HCT116 (cell line): ENCODE results near the gene RAB26. TPM values are rescaled to one million over a fixed set of nuclear protein-coding genes. Genes with fewer than 3 reads are reported as not detected.

ENCODE experiments used
- ATAC-seq: fragments of 200-7000 bp; cut with Tn5 transposase; 2 replicates; pipeline ENCODE4 v1.9.1; 2020; ENCODE audit warnings: mild to moderate bottlenecking, moderate library complexity
- BruUV-seq: library from RNA; stranded (reverse); fragments of 400-500 nt; replicated peaks from 2 replicates; lab custom pipeline; 2021; lab: Mats Ljungman, UMichigan
- CTCF ChIA-PET: fragments of 300-600 bp; sonication (Branson Sonifier 250); formaldehyde crosslinking; loops from one replicate; lab custom pipeline; 2021; ENCODE audit warnings: antibody characterized with exemption; lab: Charles Lee
- POLR2A ChIA-PET: fragments of 300-600, 350-600 bp; sonication (Branson Sonifier 250); formaldehyde crosslinking; loops from one replicate; lab custom pipeline; 2021; ENCODE audit warnings: antibody characterized with exemption; lab: Charles Lee
- RAD21 ChIA-PET, 2 experiments: fragments of 300-600 bp; sonication (Branson Sonifier 250); formaldehyde crosslinking; loops; one replicate each; lab custom pipeline; 2023; ENCODE audit warnings: low total read pairs in 2 of 2; ENCODE audit not compliant: uncharacterized antibody in 2 of 2, unreplicated experiment in 2 of 2, low non-redundant PET in 1 of 2; lab: Charles Lee
- DNase-seq: peaks from one replicate; pipeline ENCODE4 v3.0.0-alpha.2; 2010; ENCODE audit warnings: low read depth, low spot score
- H2AFZ ChIP-seq: fragments of 200-600 bp; shearing (Covaris generic), sonication (generic); 2 replicates; pipeline ENCODE4 v1.6.1; 2017; ENCODE audit warnings: low read depth, mixed run types, mixed read lengths, antibody characterized with exemption, low read length; ENCODE audit not compliant: poor library complexity, severe bottlenecking
- H3K27ac ChIP-seq: 2 replicates; pipeline ENCODE4 v1.5.1; 2012; ENCODE audit warnings: low read depth, low read length
- H3K27me3 ChIP-seq: fragments of 200-600 bp; sonication (generic); 2 replicates; pipeline ENCODE4 v1.6.1; 2016; ENCODE audit warnings: mixed run types, low read length, mixed read lengths; ENCODE audit not compliant: insufficient read depth
- H3K36me3 ChIP-seq, 2 experiments: fragments of 200-500 bp in 1 of 2; fragments of 200-600 bp in 1 of 2; sonication (Bioruptor generic) in 1 of 2; sonication (generic) in 1 of 2; 2 replicates each; pipeline versions ENCODE4 v1.5.1 to v1.6.1; 2014 to 2016; ENCODE audit warnings: low read length in 2 of 2, inconsistent platforms in 1 of 2, mixed read lengths in 1 of 2, mixed run types in 1 of 2; ENCODE audit not compliant: insufficient read depth in 2 of 2, control insufficient read depth in 1 of 2
- H3K4me1 ChIP-seq, 2 experiments: fragments of 200-600 bp in 1 of 2; sonication (generic) in 1 of 2; 2 replicates each; pipeline versions ENCODE4 v1.5.1 to v1.6.1; 2012 to 2017; ENCODE audit warnings: low read length in 2 of 2, inconsistent platforms in 1 of 2, mild to moderate bottlenecking in 1 of 2, mixed read lengths in 1 of 2, mixed run types in 1 of 2, moderate library complexity in 1 of 2; ENCODE audit not compliant: insufficient read depth in 2 of 2, control insufficient read depth in 1 of 2
- H3K4me2 ChIP-seq: fragments of 200-600 bp; sonication (generic); 2 replicates; pipeline ENCODE4 v1.6.1; 2017; ENCODE audit warnings: mixed run types, low read length, mixed read lengths
- H3K4me3 ChIP-seq, 2 experiments: fragments of 200-600 bp in 1 of 2; sonication (generic) in 1 of 2; replicated peaks in 1 of 2; 2 replicates each; pipeline ENCODE4 v1.5.1; 2011 to 2016; ENCODE audit warnings: low read length in 2 of 2, control low read depth in 1 of 2, low read depth in 1 of 2, mild to moderate bottlenecking in 1 of 2, mixed read lengths in 1 of 2, mixed run types in 1 of 2
- H3K79me2 ChIP-seq: fragments of 200-600 bp; sonication (generic); 2 replicates; pipeline ENCODE4 v1.6.1; 2017; ENCODE audit warnings: mild to moderate bottlenecking, mixed run types, low read length, moderate library complexity, mixed read lengths; ENCODE audit not compliant: insufficient read depth
- H3K9ac ChIP-seq: fragments of 200-600 bp; sonication (generic); 2 replicates; pipeline ENCODE4 v1.6.1; 2016; ENCODE audit warnings: low read length, mixed read lengths
- H3K9me2 ChIP-seq: fragments of 200-600 bp; sonication (generic), shearing (Covaris generic); 2 replicates; pipeline ENCODE4 v1.6.1; 2017; ENCODE audit warnings: mixed run types, mild to moderate bottlenecking, moderate library complexity; ENCODE audit not compliant: insufficient read depth
- H3K9me3 ChIP-seq, 2 experiments: fragments of 200-500 bp in 1 of 2; fragments of 200-600 bp in 1 of 2; sonication (Bioruptor generic) in 1 of 2; sonication (generic) in 1 of 2; 2 replicates each; pipeline ENCODE4 v1.6.1; 2014 to 2017; ENCODE audit warnings: low read length in 2 of 2, mixed read lengths in 2 of 2, inconsistent platforms in 1 of 2, low read depth in 1 of 2, mild to moderate bottlenecking in 1 of 2, mixed run types in 1 of 2, moderate library complexity in 1 of 2; ENCODE audit not compliant: control insufficient read depth in 1 of 2, insufficient read depth in 1 of 2
- H4K20me1 ChIP-seq: fragments of 200-600 bp; sonication (generic), shearing (Covaris generic); 2 replicates; pipeline ENCODE4 v1.6.1; 2017; ENCODE audit warnings: mixed run types, mild to moderate bottlenecking, moderate library complexity; ENCODE audit not compliant: insufficient read depth
- ATF3 ChIP-seq: IDR thresholded peaks from 2 replicates; pipeline ENCODE4 v1.6.1; 2012
- CBX3 ChIP-seq: IDR thresholded peaks from 2 replicates; pipeline ENCODE4 v1.6.1; 2012; ENCODE audit warnings: low read depth
- EGR1 ChIP-seq: IDR thresholded peaks from 2 replicates; pipeline ENCODE4 v1.6.1; 2012; ENCODE audit warnings: low read depth
- EZH2 ChIP-seq: fragments of 200-600 bp; sonication (generic); IDR thresholded peaks from 2 replicates; pipeline ENCODE4 v1.6.1; 2017; ENCODE audit warnings: antibody characterized with exemption, mixed run types
- MAX ChIP-seq: IDR thresholded peaks from 2 replicates; pipeline ENCODE4 v1.6.1; 2012
- POLR2A ChIP-seq: IDR thresholded peaks from 2 replicates; pipeline ENCODE4 v1.7.0; 2011; ENCODE audit warnings: borderline replicate concordance; ENCODE audit not compliant: insufficient read depth, insufficient read length; ENCODE audit errors: extremely low read depth
- RAD21 ChIP-seq: IDR thresholded peaks from 2 replicates; pipeline ENCODE4 v1.6.1; 2012; ENCODE audit warnings: low read depth, mild to moderate bottlenecking
- REST ChIP-seq: IDR thresholded peaks from 2 replicates; pipeline ENCODE4 v1.6.1; 2012; ENCODE audit warnings: low read depth
- SIN3A ChIP-seq: IDR thresholded peaks from 2 replicates; pipeline ENCODE4 v1.6.1; 2012; ENCODE audit warnings: low read depth
- SRF ChIP-seq: IDR thresholded peaks from 2 replicates; pipeline ENCODE4 v1.6.1; 2012; ENCODE audit warnings: low read depth
- TCF7L2 ChIP-seq: IDR thresholded peaks from 2 replicates; pipeline ENCODE4 v1.7.0; 2011; ENCODE audit warnings: borderline replicate concordance, inconsistent platforms; ENCODE audit not compliant: insufficient read depth, insufficient read length; ENCODE audit errors: extremely low read depth
- ZBTB33 ChIP-seq: IDR thresholded peaks from 2 replicates; pipeline ENCODE4 v1.6.1; 2011; ENCODE audit warnings: mild to moderate bottlenecking, low read length, moderate library complexity; ENCODE audit not compliant: insufficient replicate concordance; ENCODE audit errors: extremely low read depth
- ZNF274 ChIP-seq: fragments of 200-500 bp; sonication (Bioruptor generic); IDR thresholded peaks from 2 replicates; pipeline ENCODE4 v1.6.1; 2014; ENCODE audit warnings: mild to moderate bottlenecking, low read depth, low read length, inconsistent platforms
- intact Hi-C: fragments of 100-400 bp; cut with micrococcal nuclease; formaldehyde crosslinking; loops from 2 replicates; pipeline ENCODE4 v1.10.0; 2022
- total RNA-seq: library from RNA; stranded (reverse); gene quantifications from one replicate; pipeline ENCODE4 v1.2.1, GENCODE V29; 2021; ENCODE audit not compliant: unreplicated experiment
- TF ChIP-seq, protein P1 (sequence below), 3 experiments: fragments of 200-600 bp in 1 of 3; sonication (generic) in 1 of 3; IDR thresholded peaks in 2 of 3; conservative IDR thresholded peaks in 1 of 3; 2 replicates each; pipeline ENCODE4 v1.5.1; 2012 to 2017; ENCODE audit warnings: low read depth in 2 of 3, low read length in 2 of 3, antibody characterized with exemption in 1 of 3, borderline replicate concordance in 1 of 3, control low read depth in 1 of 3, mild to moderate bottlenecking in 1 of 3, mixed read lengths in 1 of 3, mixed run types in 1 of 3, moderate library complexity in 1 of 3; ENCODE audit not compliant: insufficient read depth in 1 of 3

The RAB26 gene
- total RNA-seq, 1 experiment from 2014 or later = 44.9 TPM

- Histone ChIP-seq H3K4me2 (no peak overlapping the region), H3K79me2 (no peaks in the 10 kb centered on the region), H2AFZ (no peak overlapping the region), H3K9me3 (no peaks in the 10 kb centered on the region), H3K9ac (no peak overlapping the region), H3K27me3 (no peaks in the 10 kb centered on the region), H3K4me3 (no peak overlapping the region), H3K4me1 (peaks cover 8 to 17% of the 10 kb centered on the region in 2 experiments), H3K36me3 (no peaks in the 10 kb centered on the region), H4K20me1 (no peaks in the 10 kb centered on the region), H3K9me2 (no peaks in the 10 kb centered on the region), H3K27ac (no peak overlapping the region)
- intact Hi-C loops = loop anchor here (10.0 kb wide), 1 partner anchor 305 kb away; no protein-coding TSS in a partner anchor
- no peak for ATAC-seq
- no peak for DNase-seq
- ChIA-PET POLR2A (no interaction called here), CTCF (no interaction called here), RAD21 (no interaction called here)
- TF ChIP-seq EZH2 (no peak), ATF3 (no peak), ZBTB33 (no peak), ZNF274 (no peak), TCF7L2 (no peak), CBX3 (no peak), EGR1 (no peak), SRF (no peak), REST (no peak), POLR2A (no peak), MAX (no peak), RAD21 (no peak), SIN3A (no peak)
- TF ChIP-seq, protein P1, sequence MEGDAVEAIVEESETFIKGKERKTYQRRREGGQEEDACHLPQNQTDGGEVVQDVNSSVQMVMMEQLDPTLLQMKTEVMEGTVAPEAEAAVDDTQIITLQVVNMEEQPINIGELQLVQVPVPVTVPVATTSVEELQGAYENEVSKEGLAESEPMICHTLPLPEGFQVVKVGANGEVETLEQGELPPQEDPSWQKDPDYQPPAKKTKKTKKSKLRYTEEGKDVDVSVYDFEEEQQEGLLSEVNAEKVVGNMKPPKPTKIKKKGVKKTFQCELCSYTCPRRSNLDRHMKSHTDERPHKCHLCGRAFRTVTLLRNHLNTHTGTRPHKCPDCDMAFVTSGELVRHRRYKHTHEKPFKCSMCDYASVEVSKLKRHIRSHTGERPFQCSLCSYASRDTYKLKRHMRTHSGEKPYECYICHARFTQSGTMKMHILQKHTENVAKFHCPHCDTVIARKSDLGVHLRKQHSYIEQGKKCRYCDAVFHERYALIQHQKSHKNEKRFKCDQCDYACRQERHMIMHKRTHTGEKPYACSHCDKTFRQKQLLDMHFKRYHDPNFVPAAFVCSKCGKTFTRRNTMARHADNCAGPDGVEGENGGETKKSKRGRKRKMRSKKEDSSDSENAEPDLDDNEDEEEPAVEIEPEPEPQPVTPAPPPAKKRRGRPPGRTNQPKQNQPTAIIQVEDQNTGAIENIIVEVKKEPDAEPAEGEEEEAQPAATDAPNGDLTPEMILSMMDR (IDR thresholded peaks at IDR 0.05 in 2 of 3, conservative IDR thresholded peaks at IDR 0.05 in 1 of 3; ENCODE audit: borderline replicate concordance in 1 of 3, insufficient read depth in 1 of 3, low read depth in 2 of 3, low read length in 2 of 3) = no peak
- no TSS peak for BruUV-seq
Observed at GRCh38 chr16:2199621-2200139, 51.3 kb downstream of the RAB26 start.
